HG03469 (cell line): ENCODE data around the gene FSIP1.

ENCODE experiments used
- ATAC-seq: cut with Tn5 transposase; IDR thresholded peaks from one replicate; pipeline ENCODE4 v1.9.1; 2021; ENCODE audit warnings: mild to moderate bottlenecking, moderate library complexity, moderate number of reproducible peaks; ENCODE audit not compliant: unreplicated experiment

Gene FSIP1

GRCh38 chr15:39792844-39793335 is 10.2 kb upstream of the FSIP1 start:
- ATAC-seq: no peak

- no peak for ATAC-seq
Measured at GRCh38 chr15:39792025-39792843, 9.6 kb upstream of the FSIP1 start.

GRCh38 chr15:39789736-39790135 is 7.1 kb upstream of the FSIP1 start:
- no peak for ATAC-seq

DNA sequence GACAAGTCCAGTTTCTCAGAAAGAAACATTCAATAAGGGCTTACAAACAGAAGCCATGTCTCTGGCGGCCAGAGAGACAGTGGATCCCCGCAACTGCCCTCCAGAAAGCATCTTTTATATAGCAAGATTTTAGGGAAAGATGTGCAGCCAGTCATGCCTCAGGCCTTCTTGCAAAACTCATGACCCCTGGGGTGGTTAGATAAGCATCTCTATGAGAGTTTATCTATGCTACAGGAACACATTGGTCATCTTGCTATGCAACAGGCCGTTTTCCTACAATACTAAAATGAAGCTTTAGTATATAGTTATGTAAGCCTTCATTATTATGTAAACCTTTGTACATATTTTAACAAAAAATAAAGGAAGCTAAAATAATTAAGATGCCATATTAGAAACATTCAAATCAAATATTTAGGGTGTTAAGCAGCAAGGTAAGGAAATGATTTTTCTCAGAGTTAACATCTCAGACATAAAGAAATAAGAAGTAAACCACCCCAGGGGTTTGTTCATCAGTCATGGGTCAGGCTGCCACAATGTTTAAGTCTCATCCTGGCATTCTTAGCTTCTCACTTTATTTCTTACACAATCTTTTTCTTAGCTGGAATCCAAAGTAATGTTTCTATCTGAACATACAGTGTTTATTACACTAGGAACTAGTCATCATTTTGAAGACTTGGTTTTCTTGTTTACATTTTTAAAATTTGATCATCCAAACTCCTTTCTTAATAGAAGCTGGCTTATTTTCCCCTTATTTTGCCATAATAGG is 6.3 kb upstream of the FSIP1 start:
- no peak for ATAC-seq

- ATAC-seq: no peak
Measured at GRCh38 chr15:39788108-39788507, 5.5 kb upstream of the FSIP1 start.

DNA sequence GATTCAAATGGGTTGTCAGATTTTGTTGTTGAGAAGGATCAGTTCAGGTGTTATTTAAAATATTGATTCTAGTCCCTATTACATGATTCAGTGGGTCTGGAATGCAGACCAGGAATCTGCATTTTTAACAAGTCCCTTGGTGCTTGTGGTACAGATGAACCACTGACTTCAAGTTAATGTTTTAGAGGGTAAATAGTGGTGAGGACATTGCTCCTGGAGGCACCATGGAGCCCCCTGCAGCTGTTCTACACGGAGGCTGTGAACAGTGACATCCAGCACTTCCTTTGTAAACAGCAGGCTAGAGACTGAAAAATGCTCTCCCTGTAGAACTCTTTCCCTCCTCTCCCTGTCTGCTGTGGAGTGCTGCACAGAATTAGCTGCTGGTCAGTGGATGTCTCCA is 4.8 kb upstream of the FSIP1 start:
- ATAC-seq: no peak

- ATAC-seq: no peak
Measured at GRCh38 chr15:39786447-39787056, 3.9 kb upstream of the FSIP1 start.

DNA sequence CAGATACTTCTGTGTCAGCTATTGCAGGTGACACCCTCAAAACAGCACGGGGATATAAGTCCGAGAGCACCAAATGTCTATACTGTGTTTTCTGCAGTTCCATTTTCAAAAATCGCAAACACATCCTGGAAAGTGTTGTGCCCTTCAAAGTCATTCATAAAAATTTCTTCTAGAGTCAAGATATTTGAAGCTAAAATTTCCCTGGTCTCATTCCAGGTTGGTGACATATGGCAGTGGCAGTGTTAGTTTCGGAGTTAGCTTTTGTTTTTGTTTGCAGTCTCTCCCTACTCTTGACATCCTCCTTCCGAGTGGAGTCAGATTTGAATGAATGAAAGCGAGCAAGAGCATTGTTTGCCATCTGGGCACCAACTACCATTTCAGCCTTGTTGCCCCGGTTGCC is 3.2 kb upstream of the FSIP1 start:
- no peak for ATAC-seq

GRCh38 chr15:39785139-39785538 is 2.5 kb upstream of the FSIP1 start:
- no peak for ATAC-seq

GRCh38 chr15:39784638-39785037 is 2.0 kb upstream of the FSIP1 start:
- no peak for ATAC-seq

- ATAC-seq: no peak
Measured at GRCh38 chr15:39784125-39784524, 1.5 kb upstream of the FSIP1 start.

DNA sequence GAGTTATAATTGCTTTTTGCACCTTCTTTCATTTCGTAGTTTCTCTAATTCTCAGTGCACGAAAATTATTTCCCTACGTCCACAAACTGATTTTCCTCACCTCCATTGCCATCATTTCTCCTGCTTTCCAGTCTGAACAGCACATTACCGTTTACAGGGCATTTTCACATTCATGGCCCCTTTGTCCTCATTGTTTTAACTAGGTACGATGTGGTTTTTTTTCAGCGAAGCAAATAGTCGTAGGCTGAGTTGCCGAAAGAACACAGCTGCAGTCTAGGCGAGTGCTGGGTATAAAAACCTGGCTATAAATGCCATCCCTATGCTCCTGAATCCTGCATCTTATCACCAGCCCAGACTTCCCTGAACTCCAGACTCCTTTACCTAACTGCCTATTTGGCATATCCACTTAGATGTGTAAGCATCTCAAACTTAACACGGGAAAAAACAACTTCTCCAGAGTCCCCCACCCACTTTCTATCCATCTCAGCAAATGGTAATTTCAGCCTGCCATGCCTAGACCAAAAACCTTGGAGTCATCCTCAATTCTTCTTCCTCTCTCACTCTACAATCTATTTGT is 691 bp upstream of the FSIP1 start:
- ATAC-seq: no peak

GRCh38 chr15:39781967-39782302 is 706 bp downstream of the FSIP1 start:
- no peak for ATAC-seq

DNA sequence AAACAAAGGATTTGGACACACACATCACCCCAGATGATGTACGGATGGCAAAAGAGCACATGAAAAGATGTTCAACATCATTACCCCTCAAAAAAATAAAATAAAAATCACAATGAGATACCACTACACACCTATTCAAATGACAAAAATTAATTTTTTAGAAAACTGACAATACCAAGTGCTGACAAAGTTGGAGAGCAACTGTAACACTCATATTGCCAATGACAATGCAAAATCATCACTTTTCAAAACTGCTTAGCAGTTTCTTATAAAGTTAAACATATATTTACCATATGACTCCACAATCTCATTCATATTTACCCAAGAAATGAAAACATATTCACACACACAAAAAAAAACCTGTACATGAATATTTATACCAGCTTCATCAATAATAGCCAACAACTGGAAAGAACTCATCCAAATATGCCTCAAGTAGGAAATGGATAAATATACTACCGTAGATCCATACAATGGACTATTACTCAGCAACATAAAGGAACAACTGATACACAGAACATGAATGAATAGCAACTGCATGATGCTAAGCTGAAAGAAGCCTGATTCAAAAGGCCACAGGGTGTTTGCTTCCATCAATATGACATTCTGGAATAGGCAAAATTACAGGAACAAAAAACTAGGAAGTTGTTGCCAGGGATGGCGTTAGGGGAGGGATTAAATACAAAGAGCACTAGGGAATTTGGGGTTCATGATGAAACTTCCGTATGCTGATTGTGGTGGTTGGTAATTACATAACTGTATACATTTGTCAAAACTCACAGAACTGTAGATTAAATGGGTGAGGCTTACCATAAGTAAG is 1.3 kb downstream of the FSIP1 start:
- no peak for ATAC-seq

DNA sequence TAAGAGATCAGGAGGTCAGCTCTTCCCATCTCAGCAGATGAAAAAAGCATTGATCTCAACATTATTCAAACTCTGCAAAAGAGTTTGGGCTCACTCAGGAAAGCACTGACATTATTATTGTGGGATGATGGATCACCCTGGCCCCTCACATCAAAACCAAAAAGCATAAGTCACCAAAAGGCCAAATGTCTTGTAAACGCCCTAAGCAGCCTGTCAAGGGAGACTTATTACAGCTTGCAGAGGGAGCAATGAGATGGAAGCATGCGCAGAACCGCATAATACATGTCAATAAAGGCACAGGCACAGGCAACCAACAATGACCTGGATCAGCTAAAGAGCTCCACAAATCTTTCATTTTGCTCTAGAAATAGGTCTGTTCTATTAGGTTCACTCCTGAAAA is 4.6 kb downstream of the FSIP1 start:
- ATAC-seq: no peak

- ATAC-seq: no peak
Measured at GRCh38 chr15:39777496-39777895, 5.1 kb downstream of the FSIP1 start.

DNA sequence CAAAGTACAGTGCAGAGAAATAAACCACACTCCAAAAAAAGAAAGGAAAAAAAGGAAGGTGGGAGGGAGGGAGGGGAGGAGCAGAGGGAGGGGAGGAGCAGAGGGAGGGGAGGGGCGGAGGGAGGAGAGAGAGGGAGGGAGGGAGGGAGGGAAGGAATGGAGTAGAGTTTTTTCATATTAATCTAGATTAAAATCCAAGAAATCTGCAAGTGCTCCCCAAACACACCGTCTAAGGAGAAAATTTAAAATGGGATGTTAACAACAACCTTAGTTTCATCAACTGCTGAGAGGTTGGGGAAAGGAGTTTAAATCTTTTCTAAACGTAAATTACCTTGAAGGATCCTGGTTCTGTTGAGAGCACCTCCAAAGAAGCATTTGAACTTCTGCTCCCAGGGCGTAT is 6.6 kb downstream of the FSIP1 start:
- no peak for ATAC-seq

- no peak for ATAC-seq
Measured at GRCh38 chr15:39774688-39775267, 7.9 kb downstream of the FSIP1 start.

DNA sequence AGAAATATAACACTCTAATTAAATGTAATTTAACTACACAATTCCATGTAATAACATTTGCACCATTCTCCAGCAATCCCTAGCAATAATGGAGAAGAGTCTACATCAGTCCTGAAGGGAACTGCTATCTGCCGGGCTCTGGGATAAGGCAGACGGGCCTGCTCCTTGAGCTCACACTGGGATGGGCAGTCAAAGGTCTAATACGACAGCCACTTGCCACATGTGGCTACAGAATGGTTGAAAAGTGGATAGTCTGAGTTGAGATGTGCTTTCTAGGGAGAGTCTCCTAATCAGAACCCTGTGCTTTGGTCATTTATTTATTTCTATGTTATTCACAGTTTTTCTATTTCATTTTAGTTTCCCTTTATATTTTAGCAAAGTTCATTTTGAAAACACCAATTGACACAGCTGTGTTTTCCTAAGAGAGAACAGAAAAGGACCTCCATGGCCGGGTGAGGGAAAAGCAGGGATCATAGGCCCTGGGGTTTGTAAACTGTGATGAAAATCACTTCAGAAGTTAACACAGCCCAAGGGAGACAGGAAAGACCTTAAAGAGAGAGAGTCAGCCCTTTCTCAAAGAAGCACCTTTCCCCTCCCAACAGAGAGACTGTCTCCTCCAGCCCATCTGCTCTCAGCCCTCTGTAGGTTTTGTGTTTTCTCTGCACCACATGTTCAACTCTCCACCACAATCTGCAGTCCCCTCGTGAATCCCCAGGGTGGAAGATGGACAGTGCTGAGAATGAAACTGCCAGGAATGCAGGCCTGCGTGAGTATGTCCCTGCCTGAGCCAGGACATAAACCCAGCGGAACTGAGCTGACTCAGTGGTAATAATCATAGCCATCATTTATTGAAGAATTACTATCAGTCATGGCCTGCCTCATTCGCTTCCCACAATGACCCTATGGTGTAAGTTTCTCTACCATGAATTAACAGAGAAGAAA is 11.6 kb downstream of the FSIP1 start:
- no peak for ATAC-seq
